GM23248 (cell line): ENCODE results near the gene TRIP4.

ENCODE experiments used
- EZH2 ChIP-seq: fragments of 200-600 bp; sonication (generic); IDR thresholded peaks from 2 replicates; pipeline ENCODE4 v1.6.1; 2018; ENCODE audit warnings: antibody characterized with exemption, mild to moderate bottlenecking; ENCODE audit not compliant: insufficient read depth, poor library complexity, severe bottlenecking
- EZH2phosphoT487 ChIP-seq: fragments of 200-600 bp; sonication (generic); IDR thresholded peaks from 2 replicates; pipeline ENCODE4 v1.6.1; 2018; ENCODE audit warnings: antibody characterized with exemption, moderate library complexity, mild to moderate bottlenecking, low read depth; ENCODE audit not compliant: insufficient read depth

GRCh38 chr15:64430000-64430735, 42.5 kb downstream of the TRIP4 start:
- TF ChIP-seq EZH2 (no peak), EZH2phosphoT487 (peak; percentile 80; the same call in 1 of the 2 replicates)
